GM12864 (cell line): ENCODE results near the gene CAV3.

Experiments
- DNase-seq: peaks from one replicate; pipeline ENCODE4 v3.0.0-alpha.2; 2011; ENCODE audit warnings: low read depth
- H3K4me3 ChIP-seq: 2 replicates; pipeline ENCODE4 v1.5.1; 2011; ENCODE audit warnings: mild to moderate bottlenecking, low read depth, low read length, control low read depth
- TF ChIP-seq, protein P1 (sequence below): IDR thresholded peaks from 2 replicates; pipeline ENCODE4 v1.5.1; 2011; ENCODE audit warnings: low read depth, mild to moderate bottlenecking, moderate library complexity, low read length, control low read depth, inconsistent platforms; ENCODE audit errors: missing control alignments

Gene CAV3

DNA sequence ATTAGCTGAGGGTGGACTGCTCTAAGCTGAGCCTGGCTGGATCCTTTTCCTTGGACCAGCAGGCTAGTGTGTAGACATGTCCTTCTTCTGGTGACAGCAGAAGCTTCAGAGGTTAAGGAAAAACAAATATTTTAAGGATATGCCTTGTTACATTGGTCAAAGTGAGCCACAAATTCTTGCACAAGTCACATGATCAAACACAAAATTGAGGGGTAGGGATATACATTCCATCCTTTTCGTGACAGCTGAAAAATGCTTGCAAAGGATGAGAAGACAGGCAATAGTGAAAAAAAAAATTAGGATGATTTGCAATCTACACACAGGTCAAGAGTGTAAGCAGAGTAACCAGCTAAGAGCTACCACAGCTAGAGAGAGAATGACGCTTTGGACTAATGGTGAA is 56.9 kb downstream of the CAV3 start:
- TF ChIP-seq, protein P1, sequence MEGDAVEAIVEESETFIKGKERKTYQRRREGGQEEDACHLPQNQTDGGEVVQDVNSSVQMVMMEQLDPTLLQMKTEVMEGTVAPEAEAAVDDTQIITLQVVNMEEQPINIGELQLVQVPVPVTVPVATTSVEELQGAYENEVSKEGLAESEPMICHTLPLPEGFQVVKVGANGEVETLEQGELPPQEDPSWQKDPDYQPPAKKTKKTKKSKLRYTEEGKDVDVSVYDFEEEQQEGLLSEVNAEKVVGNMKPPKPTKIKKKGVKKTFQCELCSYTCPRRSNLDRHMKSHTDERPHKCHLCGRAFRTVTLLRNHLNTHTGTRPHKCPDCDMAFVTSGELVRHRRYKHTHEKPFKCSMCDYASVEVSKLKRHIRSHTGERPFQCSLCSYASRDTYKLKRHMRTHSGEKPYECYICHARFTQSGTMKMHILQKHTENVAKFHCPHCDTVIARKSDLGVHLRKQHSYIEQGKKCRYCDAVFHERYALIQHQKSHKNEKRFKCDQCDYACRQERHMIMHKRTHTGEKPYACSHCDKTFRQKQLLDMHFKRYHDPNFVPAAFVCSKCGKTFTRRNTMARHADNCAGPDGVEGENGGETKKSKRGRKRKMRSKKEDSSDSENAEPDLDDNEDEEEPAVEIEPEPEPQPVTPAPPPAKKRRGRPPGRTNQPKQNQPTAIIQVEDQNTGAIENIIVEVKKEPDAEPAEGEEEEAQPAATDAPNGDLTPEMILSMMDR: no peak
- DNase-seq: no peak
- H3K4me3 ChIP-seq: no peak overlapping the region

DNA sequence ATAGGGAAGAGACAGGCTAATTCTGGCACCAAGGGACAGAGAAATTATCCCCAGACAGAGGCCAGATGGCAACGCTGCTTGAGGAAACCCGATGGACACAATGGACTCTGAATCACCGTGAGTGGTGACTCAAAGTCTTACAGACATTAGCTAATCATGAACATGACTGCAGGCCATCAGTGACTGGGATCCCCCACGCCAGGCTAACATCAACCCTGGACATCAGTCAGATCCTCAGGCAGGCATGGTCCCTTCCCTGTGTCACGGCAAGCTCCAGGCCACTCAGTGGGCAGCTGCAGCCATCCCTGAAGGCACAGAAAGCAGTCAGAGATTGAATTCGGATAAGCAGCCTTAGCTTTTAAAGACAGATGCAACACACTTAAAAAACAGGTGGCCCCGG is 59.6 kb downstream of the CAV3 start:
- no peak for DNase-seq
- TF ChIP-seq, protein P1: no peak

DNA sequence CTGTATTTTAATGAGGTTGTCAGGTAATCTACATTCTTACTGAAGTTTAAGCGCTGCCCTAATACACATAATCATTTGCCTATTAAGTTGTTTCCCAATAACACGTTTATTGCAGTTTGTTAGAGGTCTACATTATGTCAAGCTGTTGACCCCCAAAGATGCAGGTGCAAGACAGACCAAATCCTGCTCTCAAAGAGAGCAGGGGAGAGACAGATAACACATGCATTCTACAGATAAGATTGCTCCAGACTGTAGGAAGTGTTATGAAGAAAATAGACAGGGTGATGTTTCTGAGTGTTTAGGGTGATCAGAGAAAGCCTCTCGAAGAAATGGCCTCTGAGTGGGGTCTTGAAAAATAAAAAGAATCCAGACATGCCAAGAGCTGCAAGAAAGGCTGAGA is 60.6 kb downstream of the CAV3 start:
- H3K4me3 ChIP-seq: no peak overlapping the region
- TF ChIP-seq, protein P1: no peak

More for the DNA sequence above, 59.6 kb downstream of the CAV3 start:
- no peak overlapping the region for H3K4me3 ChIP-seq

More for the DNA sequence above, 60.6 kb downstream of the CAV3 start:
- no peak for DNase-seq
